Right ventricle myocardium inferior (tissue), 1 donor: ENCODE measurements around the gene TOMM22. TPM values are rescaled to one million over a fixed set of nuclear protein-coding genes. Genes with fewer than 3 reads are reported as not detected.

Source experiments
- ATAC-seq: fragments of 200-7000 bp; cut with Tn5 transposase; one replicate; pipeline ENCODE4 v1.9.1; 2020; ENCODE audit warnings: mild to moderate bottlenecking, moderate library complexity
- DNase-seq: peaks from one replicate; pipeline ENCODE4 v3.0.0; 2021; ENCODE audit errors: missing footprints
- intact Hi-C: fragments of 100-400 bp; cut with DNase I; formaldehyde crosslinking; loops from one replicate; pipeline ENCODE4 v1.11.0; 2022
- total RNA-seq: library from RNA; stranded (reverse); fragmentation: NEBNext Ultra II Directional; extraction: Animal tissue kit (Norgen Biotek cat#: 25700); gene quantifications from one replicate; pipeline ENCODE4 v1.2.1, GENCODE V29; 2021
- donor health status: DM: no; HTN: yes; CAD: no; lungs with severe emphysema.

TOMM22 gene
- total RNA-seq, 1 donor from 2014 or later: 66.3 TPM

GRCh38 chr22:38728871-38729796 lies 47.4 kb downstream of the TOMM22 start:
- DNase-seq (no peak), ATAC-seq (no peak)
- intact Hi-C loops: no loop called here

- ATAC-seq (no peak), DNase-seq (no peak)
- intact Hi-C loops: no loop called here
Measured at GRCh38 chr22:38729946-38730345, 48.2 kb downstream of the TOMM22 start.

GRCh38 chr22:38730411-38730871 lies 48.7 kb downstream of the TOMM22 start:
- DNase-seq (no peak), ATAC-seq (no peak)
- intact Hi-C loops: no loop called here

GRCh38 chr22:38731703-38732161 lies 50.0 kb downstream of the TOMM22 start:
- no peak for DNase-seq
- intact Hi-C loops: no loop called here
- ATAC-seq: no peak

- ATAC-seq: peak; percentile 37
- DNase-seq: no peak
- intact Hi-C loops: no loop called here
Measured at GRCh38 chr22:38732251-38732815, 50.6 kb downstream of the TOMM22 start.

GRCh38 chr22:38733329-38733723 lies 51.6 kb downstream of the TOMM22 start:
- peak; percentile 45 for ATAC-seq
- intact Hi-C loops: no loop called here
- DNase-seq: no peak

GRCh38 chr22:38733724-38734381 lies 52.1 kb downstream of the TOMM22 start:
- peak; percentile 65 for ATAC-seq
- intact Hi-C loops: no loop called here

GRCh38 chr22:38734421-38735100 lies 52.8 kb downstream of the TOMM22 start:
- DNase-seq: no peak

More at GRCh38 chr22:38733724-38734381, 52.1 kb downstream of the TOMM22 start:
- DNase-seq: no peak

More at GRCh38 chr22:38734421-38735100, 52.8 kb downstream of the TOMM22 start:
- intact Hi-C loops: no loop called here
- no peak for ATAC-seq

Other genes with a start within 250 kb of the TOMM22 start
- gene KCNJ4, start 226.8 kb upstream of the TOMM22 start, total RNA-seq: 16.0 TPM
- 4.4 TPM for gene KDELR3, start 213.9 kb upstream of the TOMM22 start, total RNA-seq
- 195 TPM for gene DDX17, start 175.6 kb upstream of the TOMM22 start, total RNA-seq
- 0.46 TPM for gene DMC1, start 111.8 kb upstream of the TOMM22 start, total RNA-seq
- gene FAM227A, start 25.6 kb upstream of the TOMM22 start, total RNA-seq: 0.27 TPM
- 32.9 TPM for gene CBY1, start 25.3 kb upstream of the TOMM22 start, total RNA-seq
- gene JOSD1, start 19.0 kb downstream of the TOMM22 start, total RNA-seq: 17.5 TPM
- gene GTPBP1, start 24.0 kb downstream of the TOMM22 start, total RNA-seq: 26.8 TPM
- gene SUN2, start 74.0 kb downstream of the TOMM22 start, total RNA-seq: 126 TPM
- gene DNAL4, start 112.2 kb downstream of the TOMM22 start, total RNA-seq: 10.0 TPM
- gene NPTXR, start 162.1 kb downstream of the TOMM22 start, total RNA-seq: 19.7 TPM
- gene CBX6, start 190.3 kb downstream of the TOMM22 start, total RNA-seq: 39.3 TPM